H1 (cell line): ENCODE measurements around the gene CTDNEP1. TPM values are rescaled to one million over a fixed set of nuclear protein-coding genes. Genes with fewer than 3 reads are reported as not detected.

ENCODE experiments used
- CTCF ChIA-PET: fragments of 300-600 bp; sonication (Branson Sonifier 250); formaldehyde crosslinking; loops from one replicate; lab custom pipeline; 2021; ENCODE audit not compliant: partially characterized antibody; lab: Charles Lee
- POLR2A ChIA-PET: fragments of 300-600 bp; sonication (Branson Sonifier 250); formaldehyde crosslinking; loops from one replicate; lab custom pipeline; 2021; ENCODE audit warnings: inconsistent platforms; ENCODE audit not compliant: partially characterized antibody; lab: Charles Lee
- DNase-seq, 2 experiments: peaks; one replicate each; pipeline versions ENCODE4 v3.0.0 to v3.0.0-alpha.2; 2010 to 2022; ENCODE audit warnings: low spot score in 2 of 2, low read depth in 1 of 2, mixed read lengths in 1 of 2
- FAIRE-seq: peaks from 2 replicates; lab custom pipeline; 2011; peaks lifted over from hg19 to GRCh38; lab: Jason Lieb, UNC
- H2AFZ ChIP-seq: 2 replicates; pipeline ENCODE4 v1.8.1; 2012; ENCODE audit warnings: low read length, inconsistent platforms
- H2AK5ac ChIP-seq: 2 replicates; pipeline ENCODE4 v1.6.1; 2013; ENCODE audit warnings: low read depth, low read length
- H2BK120ac ChIP-seq: replicated peaks from 2 replicates; pipeline ENCODE3; 2013; ENCODE audit warnings: low read depth, low read length, inconsistent platforms
- H2BK12ac ChIP-seq: 2 replicates; pipeline ENCODE4 v1.6.1; 2013; ENCODE audit warnings: low read depth, low read length
- H2BK15ac ChIP-seq: 2 replicates; pipeline ENCODE4 v1.6.1; 2013; ENCODE audit warnings: low read length
- H2BK20ac ChIP-seq: 2 replicates; pipeline ENCODE4 v1.6.1; 2013; ENCODE audit warnings: low read length
- H2BK5ac ChIP-seq: 2 replicates; pipeline ENCODE4 v1.6.1; 2013; ENCODE audit warnings: low read depth, low read length
- H3K14ac ChIP-seq: 2 replicates; pipeline ENCODE4 v1.6.1; 2013; ENCODE audit warnings: inconsistent platforms; ENCODE audit not compliant: insufficient read length
- H3K18ac ChIP-seq: 2 replicates; pipeline ENCODE4 v1.6.1; 2013; ENCODE audit warnings: low read length; ENCODE audit errors: extremely low read depth
- H3K23ac ChIP-seq: 2 replicates; pipeline ENCODE4 v1.6.1; 2013; ENCODE audit warnings: inconsistent platforms; ENCODE audit not compliant: insufficient read length
- H3K23me2 ChIP-seq: 2 replicates; pipeline ENCODE4 v1.6.1; 2013; ENCODE audit warnings: low read depth, low read length
- H3K27ac ChIP-seq: 2 replicates; pipeline ENCODE4 v1.6.1; 2011; ENCODE audit warnings: low read depth, low read length, inconsistent platforms
- H3K27me3 ChIP-seq, 4 experiments: replicated peaks in 1 of 4; 1 replicate in 1 of 4; 2 replicates in 3 of 4; pipeline versions ENCODE4 v1.6.1 to v1.8.1; 2011 to 2013; ENCODE audit warnings: low read length in 3 of 4, mild to moderate bottlenecking in 3 of 4, inconsistent platforms in 2 of 4, mixed read lengths in 2 of 4, moderate library complexity in 1 of 4; ENCODE audit not compliant: control insufficient read depth in 3 of 4, insufficient read depth in 3 of 4; ENCODE audit errors: extremely low read depth in 1 of 4
- H3K36me3 ChIP-seq, 4 experiments: 2 replicates each; pipeline versions ENCODE4 v1.6.1 to v1.8.1; 2011 to 2013; ENCODE audit warnings: mild to moderate bottlenecking in 4 of 4, low read length in 3 of 4, moderate library complexity in 2 of 4, control low read depth in 1 of 4, inconsistent platforms in 1 of 4; ENCODE audit not compliant: insufficient read depth in 4 of 4, control insufficient read depth in 2 of 4
- H3K4ac ChIP-seq: replicated peaks from 2 replicates; pipeline ENCODE3; 2013; ENCODE audit warnings: low read length, low read depth, mixed read lengths, inconsistent platforms; ENCODE audit not compliant: insufficient read length
- H3K4me1 ChIP-seq, 4 experiments: replicated peaks in 1 of 4; 1 replicate in 1 of 4; 2 replicates in 3 of 4; pipeline versions ENCODE4 v1.6.1 to v1.8.1; 2011 to 2013; ENCODE audit warnings: low read length in 3 of 4, inconsistent platforms in 2 of 4, mixed read lengths in 1 of 4; ENCODE audit not compliant: insufficient read depth in 4 of 4, control insufficient read depth in 3 of 4
- H3K4me2 ChIP-seq, 2 experiments: 2 replicates each; pipeline versions ENCODE4 v1.6.1 to v1.8.1; 2011 to 2013; ENCODE audit warnings: low read depth in 2 of 2, low read length in 2 of 2, control low read depth in 1 of 2, inconsistent platforms in 1 of 2, mild to moderate bottlenecking in 1 of 2; ENCODE audit not compliant: insufficient read depth in 1 of 2
- H3K4me3 ChIP-seq, 4 experiments: fragments of 200-600, 300-600 bp in 1 of 4; sonication (generic), shearing (Covaris generic), sonication (Bioruptor Twin) in 1 of 4; 2 replicates each; pipeline versions ENCODE4 v1.5.1 to v1.8.1; 2011 to 2016; ENCODE audit warnings: low read length in 4 of 4, low read depth in 3 of 4, control low read depth in 2 of 4, inconsistent platforms in 2 of 4, mild to moderate bottlenecking in 2 of 4, mixed read lengths in 1 of 4, moderate library complexity in 1 of 4; ENCODE audit not compliant: insufficient read depth in 2 of 4; ENCODE audit errors: extremely low read depth in 1 of 4
- H3K56ac ChIP-seq: replicated peaks from 2 replicates; pipeline ENCODE3; 2013; ENCODE audit warnings: low read depth, mild to moderate bottlenecking, mixed read lengths, low read length, inconsistent platforms; ENCODE audit not compliant: insufficient read length
- H3K79me1 ChIP-seq: 2 replicates; pipeline ENCODE4 v1.6.1; 2013; ENCODE audit warnings: low read depth, low read length, control low read depth
- H3K79me2 ChIP-seq, 2 experiments: 2 replicates each; pipeline versions ENCODE4 v1.6.1 to v1.8.1; 2012 to 2013; ENCODE audit warnings: low read length in 2 of 2, mild to moderate bottlenecking in 2 of 2, inconsistent platforms in 1 of 2; ENCODE audit not compliant: insufficient read depth in 2 of 2, control insufficient read depth in 1 of 2
- H3K9ac ChIP-seq, 4 experiments: replicated peaks in 1 of 4; 1 replicate in 1 of 4; 2 replicates in 3 of 4; pipeline versions ENCODE4 v1.6.1 to v1.8.1; 2011 to 2013; ENCODE audit warnings: low read depth in 3 of 4, low read length in 3 of 4, control low read depth in 2 of 4, mild to moderate bottlenecking in 2 of 4, moderate library complexity in 2 of 4, inconsistent platforms in 1 of 4; ENCODE audit errors: extremely low read depth in 1 of 4
- H3K9me3 ChIP-seq, 2 experiments: 2 replicates each; pipeline versions ENCODE4 v1.6.1 to v1.8.1; 2012 to 2013; ENCODE audit warnings: mild to moderate bottlenecking in 2 of 2, moderate library complexity in 2 of 2, control low read depth in 1 of 2, inconsistent platforms in 1 of 2, low read depth in 1 of 2, low read length in 1 of 2, mixed read lengths in 1 of 2; ENCODE audit not compliant: insufficient read depth in 2 of 2
- H4K20me1 ChIP-seq, 2 experiments: replicated peaks in 1 of 2; 2 replicates each; pipeline versions ENCODE3 to v1.8.1; 2011 to 2013; ENCODE audit warnings: inconsistent platforms in 2 of 2, low read length in 2 of 2, mild to moderate bottlenecking in 1 of 2; ENCODE audit not compliant: insufficient read depth in 2 of 2, control insufficient read depth in 1 of 2
- H4K5ac ChIP-seq: 2 replicates; pipeline ENCODE4 v1.6.1; 2013; ENCODE audit warnings: low read length, low read depth, mixed read lengths, inconsistent platforms; ENCODE audit not compliant: insufficient read length
- H4K8ac ChIP-seq: 2 replicates; pipeline ENCODE4 v1.8.0; 2013; ENCODE audit warnings: mild to moderate bottlenecking, moderate library complexity, low read length, inconsistent platforms; ENCODE audit not compliant: insufficient read depth; ENCODE audit errors: extremely low read depth
- H4K91ac ChIP-seq: replicated peaks from 2 replicates; pipeline ENCODE3; 2013; ENCODE audit warnings: low read length, mixed read lengths, inconsistent platforms; ENCODE audit not compliant: insufficient read length
- ASH2L ChIP-seq: fragments of 200-600, 300-600 bp; sonication (generic); IDR thresholded peaks from one replicate; pipeline ENCODE4 v1.7.1; 2017; ENCODE audit warnings: low read length
- BACH1 ChIP-seq: IDR thresholded peaks from 2 replicates; pipeline ENCODE4 v1.6.1; 2012; ENCODE audit warnings: low read length, improper control_type of control experiment
- BRCA1 ChIP-seq: IDR thresholded peaks from 2 replicates; pipeline ENCODE4 v1.6.1; 2012; ENCODE audit warnings: low read depth, low read length, improper control_type of control experiment
- CHD2 ChIP-seq: IDR thresholded peaks from 2 replicates; pipeline ENCODE4 v1.6.1; 2012; ENCODE audit warnings: low read length, improper control_type of control experiment
- EZH2 ChIP-seq: fragments of 200-600 bp; sonication (generic); IDR thresholded peaks from 2 replicates; pipeline ENCODE4 v1.7.1; 2012; ENCODE audit warnings: low read depth, mild to moderate bottlenecking, moderate library complexity, low read length, inconsistent platforms; ENCODE audit not compliant: severe bottlenecking
- GABPA ChIP-seq: IDR thresholded peaks from 2 replicates; pipeline ENCODE4 v1.6.1; 2011; ENCODE audit warnings: mild to moderate bottlenecking, low read length, moderate library complexity, borderline replicate concordance; ENCODE audit not compliant: insufficient read depth
- SIN3A ChIP-seq, 2 experiments: IDR thresholded peaks in 1 of 2; conservative IDR thresholded peaks in 1 of 2; 2 replicates each; pipeline ENCODE4 v1.6.1; 2011 to 2012; ENCODE audit warnings: low read length in 2 of 2, improper control_type of control experiment in 1 of 2, low read depth in 1 of 2, mild to moderate bottlenecking in 1 of 2
- SP1 ChIP-seq: IDR thresholded peaks from 2 replicates; pipeline ENCODE4 v1.6.1; 2011; ENCODE audit warnings: low read depth, low read length
- SUZ12 ChIP-seq: fragments of 200-600 bp; sonication (generic); IDR thresholded peaks from 2 replicates; pipeline ENCODE4 v1.6.1; 2012; ENCODE audit warnings: mild to moderate bottlenecking, inconsistent platforms, low read length, moderate library complexity, mixed read lengths
- TBP ChIP-seq: IDR thresholded peaks from 2 replicates; pipeline ENCODE4 v1.6.1; 2011; ENCODE audit warnings: low read depth, low read length, improper control_type of control experiment
- WGBS, 2 experiments: shearing (Covaris generic) in 1 of 2; methylation state at CpG; one replicate each; pipeline versions ENCODE4 v1.1.6 to v1.1.7; 2013 to 2015; ENCODE audit warnings: low lambda C conversion rate in 2 of 2, mixed read lengths in 2 of 2, inconsistent platforms in 1 of 2, low coverage in 1 of 2, missing lambda C conversion rate in 1 of 2; ENCODE audit not compliant: insufficient replicate concordance in 2 of 2, insufficient coverage in 1 of 2, insufficient read length in 1 of 2; ENCODE audit errors: extremely low coverage in 1 of 2, missing lambda C conversion rate in 1 of 2; 5-methylcytosine and 5-hydroxymethylcytosine counted together
- polyA plus RNA-seq, 7 experiments: library from polyadenylated mRNA; depleted of rRNA in 3 of 7; stranded (reverse) in 5 of 7; unstranded in 2 of 7; fragments of >200 nt in 5 of 7; fragments of 200-250 nt in 2 of 7; gene quantifications; 1 replicate in 5 of 7; 2 replicates in 1 of 7; 4 replicates in 1 of 7; pipeline versions ENCODE4 v1.2.1 to v1.2.3, GENCODE V29; 2011 to 2013; ENCODE audit warnings: missing spikeins in 2 of 7, mixed read lengths in 2 of 7
- total RNA-seq: library from RNA; stranded (reverse); fragmentation: NEBNext Ultra II Directional; extraction: Animal tissue kit (Norgen Biotek cat#: 25700); gene quantifications from 2 replicates; pipeline ENCODE4 v1.2.1, GENCODE V29; 2021
- TF ChIP-seq, protein P1 (sequence below): IDR thresholded peaks from 2 replicates; pipeline ENCODE4 v1.6.1; 2012; ENCODE audit warnings: inconsistent platforms

Gene CTDNEP1
- total and polyA plus RNA-seq, 2 of the 8 experiments (the other 6 are each of a cell fraction or from before 2014, with no cell fraction given) = 114 to 123 TPM

DNA sequence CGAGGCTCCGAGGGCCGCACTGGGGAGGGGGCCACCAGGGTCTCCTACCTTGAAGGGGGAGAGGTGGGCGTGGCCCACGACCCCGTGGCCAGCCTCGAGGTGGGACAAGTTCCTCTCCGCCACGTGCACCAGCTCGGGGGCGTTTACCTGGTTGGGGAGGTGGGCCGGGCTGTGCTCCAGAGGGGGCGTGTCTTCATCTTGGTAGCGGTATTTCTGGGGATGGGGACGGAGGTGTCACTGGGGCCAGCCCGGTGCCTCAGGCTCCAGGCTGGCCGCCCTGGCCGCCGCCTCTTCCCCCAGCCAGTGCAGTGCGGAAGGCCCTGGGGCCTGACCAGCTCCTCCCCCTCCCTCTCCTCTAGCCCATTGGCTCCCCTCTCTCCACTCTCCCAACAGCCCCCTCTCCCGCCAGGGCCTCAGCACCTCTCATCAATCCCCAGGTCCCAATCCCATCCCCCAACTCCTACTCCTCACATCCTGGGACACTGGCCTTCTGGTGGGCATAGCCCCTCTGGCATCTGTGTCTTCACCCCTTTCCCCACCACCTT, 43.4 kb downstream of the CTDNEP1 start:
- H3K4me1 ChIP-seq = peaks cover 8 to 42% (median 32%) of the 10 kb centered on the region in 4 experiments
- peak overlapping the region in 1 of 4 experiments; percentile 28; a peak in 1 of 7 replicates for H3K9ac ChIP-seq
- TF ChIP-seq SP1 (peak; percentile 55; the same call in 1 of the 2 replicates), BRCA1 (no peak), GABPA (no peak), TBP (0 out of 2 replicates have a peak, but pooled peaks have one; percentile 15), EZH2 (no peak), BACH1 (no peak), SUZ12 (peak; percentile 42; the same call in 1 of the 2 replicates), ASH2L (peak; percentile 23), CHD2 (no peak), SIN3A (conservative IDR thresholded peaks at IDR 0.05 in 1 of 2, IDR thresholded peaks at IDR 0.05 in 1 of 2; ENCODE audit: low read depth in 1 of 2, low read length in 2 of 2) (peak in 1 of 2 experiments; percentile 41; a peak in 1 of 4 replicates)
- TF ChIP-seq, protein P1, sequence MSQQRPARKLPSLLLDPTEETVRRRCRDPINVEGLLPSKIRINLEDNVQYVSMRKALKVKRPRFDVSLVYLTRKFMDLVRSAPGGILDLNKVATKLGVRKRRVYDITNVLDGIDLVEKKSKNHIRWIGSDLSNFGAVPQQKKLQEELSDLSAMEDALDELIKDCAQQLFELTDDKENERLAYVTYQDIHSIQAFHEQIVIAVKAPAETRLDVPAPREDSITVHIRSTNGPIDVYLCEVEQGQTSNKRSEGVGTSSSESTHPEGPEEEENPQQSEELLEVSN = peak; percentile 83

More for the DNA sequence above, 43.4 kb downstream of the CTDNEP1 start:
- Histone ChIP-seq H3K14ac (no peak overlapping the region), H2AK5ac (no peak overlapping the region), H2BK5ac (peak overlapping the region; percentile 90), H2BK15ac (peak overlapping the region; percentile 88), H3K27ac (peak overlapping the region; percentile 35; the same call in 1 of the 2 replicates), H3K27me3 (no peaks in the 10 kb centered on the region; a peak in 1 of 7 replicates), H2BK20ac (peak overlapping the region; percentile 80; the same call in 1 of the 2 replicates), H4K5ac (peak overlapping the region; percentile 57), H2BK12ac (0 out of 2 replicates have a peak overlapping the region, but pooled peaks have one; percentile 92), H3K9me3 (no peaks in the 10 kb centered on the region), H3K79me1 (peaks cover 26% of the 10 kb centered on the region), H3K79me2 (peaks cover 0 to 58% of the 10 kb centered on the region in 2 experiments; a peak in 2 of 4 replicates), H3K4me2 (peak overlapping the region; percentile 71 to 91), H3K18ac (peak overlapping the region; percentile 96), H2AFZ (no peak overlapping the region), H3K23ac (no peak overlapping the region), H3K56ac (no peak overlapping the region), H3K4ac (peak overlapping the region; percentile 79), H4K20me1 (peaks cover 3 to 18% of the 10 kb centered on the region in 2 experiments), H3K23me2 (peaks cover 26% of the 10 kb centered on the region; the same call in 1 of the 2 replicates), H4K8ac (no peak overlapping the region; the same call in 1 of the 2 replicates), H4K91ac (peak overlapping the region; percentile 68), H3K36me3 (peaks cover 6 to 11% (median 7%) of the 10 kb centered on the region in 4 experiments; a peak in 7 of 8 replicates), H2BK120ac (no peak overlapping the region), H3K4me3 (peak overlapping the region; percentile 36 to 62 (median 40))
- ChIA-PET CTCF (interaction anchor here (0.6 to 2.4 kb wide), 7 partner anchors 13 to 162 kb away, joined by 3 to 10 read pairs (median 3); no protein-coding TSS in a partner anchor), POLR2A (interaction anchor here (1.0 to 2.5 kb wide), 15 partner anchors 12 to 375 kb away, joined by 3 to 18 read pairs (median 5); partner anchors contain the start of genes ACADVL, CLDN7, CTDNEP1 and DLG4)
- WGBS, 2 experiments = 2% methylated on average over 18 of the region's 21 CpGs; no CpG with 5 or more reads in 1 of the 2 experiments
- DNase-seq = peak in 1 of 2 experiments; percentile 86
- no peak for FAIRE-seq
